ENCODE results near the gene L1CAM. TPM values are rescaled to one million over a fixed set of nuclear protein-coding genes. Genes with fewer than 3 reads are reported as not detected.

The L1CAM gene
- polyA plus RNA-seq, 1 donor, result 22.5 TPM

DNA sequence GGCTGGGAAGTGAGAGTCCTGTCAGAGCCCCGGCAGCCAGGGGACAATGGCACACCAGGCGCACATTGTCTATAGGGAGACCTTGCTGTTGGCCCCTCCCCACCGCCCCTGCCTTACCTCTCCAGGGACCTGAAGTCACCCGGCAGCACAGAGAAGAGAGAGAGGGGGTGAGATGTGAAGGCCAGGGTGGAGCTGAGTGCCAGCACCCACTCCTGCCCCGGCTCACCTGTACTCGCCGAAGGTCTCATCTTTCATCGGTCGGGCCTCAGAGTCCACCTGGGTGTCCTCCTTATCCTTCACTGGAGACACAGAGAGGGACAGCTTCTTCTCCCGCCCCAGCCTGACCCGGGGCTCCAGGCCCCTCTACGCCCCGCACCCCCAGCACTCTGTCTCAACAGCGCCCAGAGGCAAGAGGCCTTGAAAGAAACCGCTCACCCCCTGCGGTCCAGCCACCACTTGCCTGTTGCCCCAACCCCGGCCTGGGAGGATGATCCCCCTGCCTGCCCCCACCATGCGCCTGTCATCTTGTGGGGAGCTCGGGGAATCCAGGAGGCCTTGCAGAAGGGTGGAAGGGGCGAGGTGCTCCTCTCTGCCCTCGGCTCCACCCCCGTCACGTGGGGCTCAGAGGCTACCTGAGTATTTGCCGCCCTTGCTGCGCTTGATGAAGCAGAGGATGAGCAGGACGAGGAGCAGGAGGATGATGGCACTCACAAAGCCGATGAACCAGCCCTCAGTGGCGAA lies 22.6 kb downstream of the L1CAM start:
- no peak for DNase-seq
- peaks cover 19% of the 10 kb centered on the region for H3K27me3 ChIP-seq (ENCODE audit: control insufficient read depth, insufficient read depth, low read length)
- WGBS (ENCODE audit: insufficient coverage, low lambda C conversion rate), result no CpG with 5 or more reads among the region's 28 CpGs

DNA sequence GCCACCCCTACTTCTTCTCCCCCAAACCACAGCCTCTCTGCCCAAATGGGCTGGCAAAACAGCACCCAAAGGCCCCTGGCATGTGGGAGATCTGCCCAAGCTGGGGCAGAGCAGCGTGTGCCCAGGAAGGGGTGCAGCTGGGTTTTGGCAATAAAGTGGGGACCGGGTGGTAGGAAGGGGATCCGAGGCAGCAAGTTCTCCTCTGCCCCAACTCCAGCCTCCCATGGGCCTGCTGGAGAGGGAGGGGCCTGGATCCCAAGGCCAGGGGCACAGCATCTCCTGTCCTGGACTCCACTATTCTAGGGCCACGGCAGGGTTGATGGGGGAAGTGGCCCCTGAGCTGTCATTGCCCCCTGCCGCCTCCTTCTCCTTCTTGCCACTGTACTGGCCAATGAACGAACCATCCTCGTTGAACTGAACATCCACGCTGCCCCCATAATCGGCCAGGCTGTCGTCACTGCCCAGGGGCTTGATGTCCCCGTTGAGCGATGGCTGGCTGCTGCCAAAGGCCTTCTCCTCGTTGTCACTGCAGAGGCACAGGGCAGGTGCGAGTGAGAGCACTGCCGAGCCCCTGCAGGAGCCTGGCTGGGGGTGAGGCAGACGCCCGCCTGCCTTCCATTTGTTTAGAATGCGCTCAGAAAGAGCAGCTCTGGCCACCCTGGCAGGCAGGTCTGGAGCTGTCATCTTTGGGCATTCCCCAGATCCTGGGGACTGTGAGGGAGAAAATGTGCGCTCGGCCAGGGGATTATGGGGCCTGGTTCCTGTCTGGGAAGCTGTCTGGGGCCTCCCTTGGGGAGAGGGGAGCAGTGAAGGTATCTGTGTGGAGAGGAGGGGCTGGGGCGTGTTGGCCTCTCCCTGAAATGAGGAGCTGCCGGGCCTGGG lies 23.4 kb downstream of the L1CAM start:
- no peaks in the 10 kb centered on the region for H3K36me3 ChIP-seq (ENCODE audit: control insufficient read depth, insufficient read depth, low read length)
- H3K9me3 ChIP-seq (ENCODE audit: control insufficient read depth, low read depth, low read length), result no peaks in the 10 kb centered on the region
- no peak overlapping the region for H3K4me3 ChIP-seq (ENCODE audit: low read length)
- no peaks in the 10 kb centered on the region for H3K4me1 ChIP-seq (ENCODE audit: control insufficient read depth, insufficient read depth, low read length)
- DNase-seq, result no peak
- no peak overlapping the region for H3K27ac ChIP-seq (ENCODE audit: low read length)
- no CpG with 5 or more reads among the region's 22 CpGs for WGBS (ENCODE audit: insufficient coverage, low lambda C conversion rate)
- peaks cover 19% of the 10 kb centered on the region for H3K27me3 ChIP-seq (ENCODE audit: control insufficient read depth, insufficient read depth, low read length)

More for the DNA sequence above, 22.6 kb downstream of the L1CAM start:
- no peaks in the 10 kb centered on the region for H3K4me1 ChIP-seq (ENCODE audit: control insufficient read depth, insufficient read depth, low read length)
- H3K27ac ChIP-seq (ENCODE audit: low read length), result no peak overlapping the region
- H3K9me3 ChIP-seq (ENCODE audit: control insufficient read depth, low read depth, low read length), result no peaks in the 10 kb centered on the region
- no peaks in the 10 kb centered on the region for H3K36me3 ChIP-seq (ENCODE audit: control insufficient read depth, insufficient read depth, low read length)
- no peak overlapping the region for H3K4me3 ChIP-seq (ENCODE audit: low read length)

DNA sequence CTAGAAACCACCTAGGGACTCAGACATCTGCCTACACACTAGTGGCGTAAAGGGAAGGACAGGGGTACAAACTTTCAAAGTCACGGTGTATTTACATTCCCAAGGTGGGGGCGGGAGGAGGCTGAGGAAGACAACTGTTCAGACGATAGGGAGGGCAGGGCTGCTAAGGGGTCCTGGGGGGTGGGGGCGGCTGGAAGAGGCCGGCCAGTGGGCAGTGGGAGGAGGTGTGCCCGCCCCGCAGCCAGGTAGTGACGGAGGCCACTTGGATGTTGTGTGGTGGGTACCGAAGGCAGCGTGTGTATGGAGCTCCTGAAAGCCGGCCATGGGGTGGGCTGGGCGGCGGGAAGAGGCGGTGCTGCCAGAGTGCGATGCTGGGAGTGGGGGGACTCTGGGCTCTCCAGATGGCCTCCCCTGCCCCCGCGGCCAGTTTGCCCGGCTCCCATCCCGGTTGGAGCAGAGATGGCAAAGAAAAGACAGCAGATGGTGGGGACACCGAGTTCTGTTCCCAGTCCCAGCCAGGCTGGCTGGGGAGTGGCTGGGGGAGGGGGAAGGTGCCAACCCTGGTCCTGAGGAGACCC lies 24.2 kb downstream of the L1CAM start:
- Histone ChIP-seq H3K27ac (ENCODE audit: low read length) (no peak overlapping the region), H3K36me3 (ENCODE audit: control insufficient read depth, insufficient read depth, low read length) (no peaks in the 10 kb centered on the region), H3K27me3 (ENCODE audit: control insufficient read depth, insufficient read depth, low read length) (peaks cover 19% of the 10 kb centered on the region), H3K9me3 (ENCODE audit: control insufficient read depth, low read depth, low read length) (no peaks in the 10 kb centered on the region), H3K4me1 (ENCODE audit: control insufficient read depth, insufficient read depth, low read length) (no peaks in the 10 kb centered on the region), H3K4me3 (ENCODE audit: low read length) (no peak overlapping the region)
- WGBS (ENCODE audit: insufficient coverage, low lambda C conversion rate), result 20% methylated on average over 1 of the region's 21 CpGs
- no peak for DNase-seq

GRCh38 chrX:153861151-153861550 lies 24.8 kb downstream of the L1CAM start:
- Histone ChIP-seq H3K27ac (ENCODE audit: low read length) (no peak overlapping the region), H3K4me1 (ENCODE audit: control insufficient read depth, insufficient read depth, low read length) (no peaks in the 10 kb centered on the region), H3K27me3 (ENCODE audit: control insufficient read depth, insufficient read depth, low read length) (peaks cover 19% of the 10 kb centered on the region), H3K9me3 (ENCODE audit: control insufficient read depth, low read depth, low read length) (no peaks in the 10 kb centered on the region), H3K4me3 (ENCODE audit: low read length) (no peak overlapping the region), H3K36me3 (ENCODE audit: control insufficient read depth, insufficient read depth, low read length) (no peaks in the 10 kb centered on the region)
- WGBS (ENCODE audit: insufficient coverage, low lambda C conversion rate), result no CpG with 5 or more reads among the region's 10 CpGs
- DNase-seq, result no peak

- H3K36me3 ChIP-seq (ENCODE audit: control insufficient read depth, insufficient read depth, low read length), result no peaks in the 10 kb centered on the region
- no peaks in the 10 kb centered on the region for H3K4me1 ChIP-seq (ENCODE audit: control insufficient read depth, insufficient read depth, low read length)
- no peak overlapping the region for H3K27ac ChIP-seq (ENCODE audit: low read length)
- WGBS (ENCODE audit: insufficient coverage, low lambda C conversion rate), result no CpG with 5 or more reads among the region's 2 CpGs
- peaks cover 6% of the 10 kb centered on the region for H3K27me3 ChIP-seq (ENCODE audit: control insufficient read depth, insufficient read depth, low read length)
- no peak for DNase-seq
- no peak overlapping the region for H3K4me3 ChIP-seq (ENCODE audit: low read length)
- no peaks in the 10 kb centered on the region for H3K9me3 ChIP-seq (ENCODE audit: control insufficient read depth, low read depth, low read length)
Measured at GRCh38 chrX:153857348-153857903, 28.5 kb downstream of the L1CAM start.

DNA sequence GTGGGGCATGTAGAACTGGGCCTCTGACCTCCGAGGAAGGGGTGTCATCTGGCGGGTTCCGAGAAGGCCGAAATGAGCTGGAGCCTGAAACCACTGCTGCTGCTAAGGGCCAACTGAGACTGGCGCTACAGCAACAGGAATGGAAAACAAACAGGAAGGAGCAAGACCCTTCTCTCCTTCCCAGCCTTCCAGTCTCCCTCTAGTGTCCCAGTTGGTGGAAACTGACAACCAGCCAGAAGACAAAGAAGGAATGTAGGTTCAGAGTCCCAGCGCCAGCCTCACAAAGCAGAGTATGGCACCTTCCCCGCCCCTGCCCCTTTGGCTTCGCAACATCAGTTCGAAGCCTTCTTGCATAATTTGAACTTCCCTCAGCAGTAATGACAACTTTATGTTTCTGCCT lies 31.3 kb downstream of the L1CAM start:
- DNase-seq, result no peak
- no peak overlapping the region for H3K27ac ChIP-seq (ENCODE audit: low read length)
- H3K9me3 ChIP-seq (ENCODE audit: control insufficient read depth, low read depth, low read length), result no peaks in the 10 kb centered on the region
- WGBS (ENCODE audit: insufficient coverage, low lambda C conversion rate), result no CpG with 5 or more reads among the region's 9 CpGs
- no peaks in the 10 kb centered on the region for H3K4me1 ChIP-seq (ENCODE audit: control insufficient read depth, insufficient read depth, low read length)
- H3K4me3 ChIP-seq (ENCODE audit: low read length), result no peak overlapping the region
- H3K27me3 ChIP-seq (ENCODE audit: control insufficient read depth, insufficient read depth, low read length), result peaks cover 3% of the 10 kb centered on the region
- no peaks in the 10 kb centered on the region for H3K36me3 ChIP-seq (ENCODE audit: control insufficient read depth, insufficient read depth, low read length)

- no peaks in the 10 kb centered on the region for H3K36me3 ChIP-seq (ENCODE audit: control insufficient read depth, insufficient read depth, low read length)
- no peaks in the 10 kb centered on the region for H3K4me1 ChIP-seq (ENCODE audit: control insufficient read depth, insufficient read depth, low read length)
- H3K9me3 ChIP-seq (ENCODE audit: control insufficient read depth, low read depth, low read length), result no peaks in the 10 kb centered on the region
- WGBS (ENCODE audit: insufficient coverage, low lambda C conversion rate), result no CpG with 5 or more reads among the region's 3 CpGs
- H3K4me3 ChIP-seq (ENCODE audit: low read length), result no peak overlapping the region
- DNase-seq, result no peak
- H3K27me3 ChIP-seq (ENCODE audit: control insufficient read depth, insufficient read depth, low read length), result peaks cover 3% of the 10 kb centered on the region
- no peak overlapping the region for H3K27ac ChIP-seq (ENCODE audit: low read length)
Measured at GRCh38 chrX:153853902-153854267, 32.1 kb downstream of the L1CAM start.

- peaks cover 3% of the 10 kb centered on the region for H3K27me3 ChIP-seq (ENCODE audit: control insufficient read depth, insufficient read depth, low read length)
- no peak overlapping the region for H3K4me3 ChIP-seq (ENCODE audit: low read length)
- WGBS (ENCODE audit: insufficient coverage, low lambda C conversion rate), result no CpG with 5 or more reads among the region's 3 CpGs
- no peaks in the 10 kb centered on the region for H3K4me1 ChIP-seq (ENCODE audit: control insufficient read depth, insufficient read depth, low read length)
- no peak overlapping the region for H3K27ac ChIP-seq (ENCODE audit: low read length)
- H3K36me3 ChIP-seq (ENCODE audit: control insufficient read depth, insufficient read depth, low read length), result no peaks in the 10 kb centered on the region
- DNase-seq, result no peak
- no peaks in the 10 kb centered on the region for H3K9me3 ChIP-seq (ENCODE audit: control insufficient read depth, low read depth, low read length)
Measured at GRCh38 chrX:153853180-153853901, 32.6 kb downstream of the L1CAM start.

- H3K27me3 ChIP-seq (ENCODE audit: control insufficient read depth, insufficient read depth, low read length), result peaks cover 3% of the 10 kb centered on the region
- no CpG with 5 or more reads among the region's 3 CpGs for WGBS (ENCODE audit: insufficient coverage, low lambda C conversion rate)
- no peaks in the 10 kb centered on the region for H3K4me1 ChIP-seq (ENCODE audit: control insufficient read depth, insufficient read depth, low read length)
- no peaks in the 10 kb centered on the region for H3K9me3 ChIP-seq (ENCODE audit: control insufficient read depth, low read depth, low read length)
- H3K4me3 ChIP-seq (ENCODE audit: low read length), result no peak overlapping the region
- H3K27ac ChIP-seq (ENCODE audit: low read length), result no peak overlapping the region
- no peaks in the 10 kb centered on the region for H3K36me3 ChIP-seq (ENCODE audit: control insufficient read depth, insufficient read depth, low read length)
- DNase-seq, result no peak
Measured at GRCh38 chrX:153851981-153852380, 34.0 kb downstream of the L1CAM start.

DNA sequence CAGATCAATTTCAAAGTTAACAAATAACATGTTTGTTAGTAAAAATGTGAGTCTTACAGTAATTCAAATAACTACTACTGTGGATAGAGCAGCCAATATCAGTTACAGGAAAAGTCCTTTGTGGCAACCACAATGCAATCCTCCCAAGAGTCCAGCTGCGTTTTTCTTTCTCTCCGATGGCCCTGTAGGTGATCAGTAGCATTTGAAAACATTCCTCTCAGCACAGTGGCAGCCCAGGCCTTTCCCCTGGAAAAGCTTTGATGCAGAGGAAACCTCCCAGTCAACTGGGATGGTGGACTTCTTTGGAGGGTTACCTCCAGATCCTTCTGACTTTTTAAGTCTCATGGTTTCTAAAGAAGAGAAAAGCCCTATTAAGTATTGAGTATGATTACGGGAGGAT lies 37.6 kb downstream of the L1CAM start:
- no peak for DNase-seq
- no peaks in the 10 kb centered on the region for H3K36me3 ChIP-seq (ENCODE audit: control insufficient read depth, insufficient read depth, low read length)
- no peaks in the 10 kb centered on the region for H3K4me1 ChIP-seq (ENCODE audit: control insufficient read depth, insufficient read depth, low read length)
- no peaks in the 10 kb centered on the region for H3K9me3 ChIP-seq (ENCODE audit: control insufficient read depth, low read depth, low read length)
- H3K27me3 ChIP-seq (ENCODE audit: control insufficient read depth, insufficient read depth, low read length), result peaks cover 7% of the 10 kb centered on the region
- no peak overlapping the region for H3K27ac ChIP-seq (ENCODE audit: low read length)
- no CpG with 5 or more reads among the region's 3 CpGs for WGBS (ENCODE audit: insufficient coverage, low lambda C conversion rate)
- H3K4me3 ChIP-seq (ENCODE audit: low read length), result no peak overlapping the region

Measured in large intestine (tissue), 3 donors.